Neural cell (in vitro differentiated cells): ENCODE data around the gene RASGRP4. TPM values are rescaled to one million over a fixed set of nuclear protein-coding genes. Genes with fewer than 3 reads are reported as not detected.

Source experiments
- H2AFZ ChIP-seq: fragments of 200-600, 300-800 bp; sonication (generic), shearing (Covaris generic); 2 replicates; pipeline ENCODE4 v1.6.0; 2014; ENCODE audit warnings: low read depth, mild to moderate bottlenecking, antibody characterized with exemption, low read length, moderate library complexity
- H3F3A ChIP-seq: fragments of 200-600 bp; shearing (Covaris generic); 2 replicates; pipeline ENCODE4 v1.6.1; 2016; ENCODE audit warnings: mild to moderate bottlenecking, moderate library complexity, mixed read lengths, antibody characterized with exemption, low read length; ENCODE audit not compliant: insufficient read depth, poor library complexity, severe bottlenecking
- H3K27ac ChIP-seq: fragments of 200-600, 300-800 bp; sonication (generic), shearing (Covaris generic); 2 replicates; pipeline ENCODE4 v1.5.1; 2014; ENCODE audit warnings: mild to moderate bottlenecking, low read length, moderate library complexity
- H3K27me3 ChIP-seq: fragments of 300-800, 200-600 bp; sonication (generic), shearing (Covaris generic); 2 replicates; pipeline ENCODE4 v1.6.0; 2014; ENCODE audit warnings: mild to moderate bottlenecking, low read depth, low read length, moderate library complexity; ENCODE audit not compliant: insufficient read depth
- H3K36me3 ChIP-seq: fragments of 300-800, 200-600 bp; sonication (generic), shearing (Covaris generic); 2 replicates; pipeline ENCODE4 v1.5.1; 2014; ENCODE audit warnings: mild to moderate bottlenecking, antibody characterized with exemption, low read length, moderate library complexity; ENCODE audit not compliant: insufficient read depth
- H3K4me2 ChIP-seq: fragments of 300-800, 200-600 bp; sonication (generic), shearing (Covaris generic); 2 replicates; pipeline ENCODE4 v1.6.0; 2014; ENCODE audit warnings: mild to moderate bottlenecking, low read length
- H3K4me3 ChIP-seq: fragments of 300-800, 200-600 bp; sonication (generic), shearing (Covaris generic); 2 replicates; pipeline ENCODE4 v1.5.1; 2014; ENCODE audit warnings: mild to moderate bottlenecking, low read length, moderate library complexity
- H3K79me2 ChIP-seq: fragments of 200-600 bp; shearing (Covaris generic); replicated peaks from 2 replicates; pipeline ENCODE4 v1.6.0; 2014; ENCODE audit warnings: mild to moderate bottlenecking, low read length, moderate library complexity; ENCODE audit not compliant: insufficient read depth
- H3K9ac ChIP-seq: fragments of 300-800, 200-600 bp; sonication (generic), shearing (Covaris generic); 2 replicates; pipeline ENCODE4 v1.6.1; 2016; ENCODE audit warnings: mild to moderate bottlenecking, low read length, mixed read lengths
- H3K9me2 ChIP-seq: fragments of 200-600 bp; shearing (Covaris generic); 2 replicates; pipeline ENCODE4 v1.6.1; 2016; ENCODE audit warnings: mild to moderate bottlenecking, low read length, mixed read lengths; ENCODE audit not compliant: insufficient read depth
- H3K9me3 ChIP-seq: fragments of 200-600, 300-800 bp; sonication (generic), shearing (Covaris generic); 2 replicates; pipeline ENCODE4 v1.6.1; 2016; ENCODE audit warnings: mild to moderate bottlenecking, mixed run types, low read length, moderate library complexity, mixed read lengths
- H4K20me1 ChIP-seq: fragments of 200-600 bp; shearing (Covaris generic); 2 replicates; pipeline ENCODE4 v1.6.1; 2016; ENCODE audit warnings: mild to moderate bottlenecking, mixed run types; ENCODE audit not compliant: insufficient read depth
- EP300 ChIP-seq: fragments of 450-650 bp; conservative IDR thresholded peaks from 2 replicates; pipeline ENCODE4 v1.6.1; 2014; ENCODE audit warnings: antibody characterized with exemption, mild to moderate bottlenecking, moderate library complexity; ENCODE audit not compliant: poor library complexity, severe bottlenecking
- EZH2 ChIP-seq: fragments of 200-600, 300-800 bp; shearing (Covaris generic), sonication (generic); IDR thresholded peaks from 2 replicates; pipeline ENCODE4 v1.6.1; 2014; ENCODE audit warnings: antibody characterized with exemption, low read length, borderline replicate concordance, mild to moderate bottlenecking; ENCODE audit not compliant: insufficient read depth, poor library complexity, severe bottlenecking
- MXI1 ChIP-seq: fragments of 450-650 bp; conservative IDR thresholded peaks from 2 replicates; pipeline ENCODE4 v1.6.1; 2014; ENCODE audit warnings: antibody characterized with exemption, mild to moderate bottlenecking; ENCODE audit not compliant: poor library complexity, severe bottlenecking
- POLR2AphosphoS5 ChIP-seq: IDR thresholded peaks from 2 replicates; pipeline ENCODE4 v1.6.1; 2012
- RAD21 ChIP-seq: fragments of 450-650 bp; conservative IDR thresholded peaks from 2 replicates; pipeline ENCODE4 v1.6.1; 2014; ENCODE audit warnings: antibody characterized with exemption, mild to moderate bottlenecking, moderate library complexity
- SMC3 ChIP-seq: fragments of 450-650 bp; conservative IDR thresholded peaks from 2 replicates; pipeline ENCODE4 v1.6.1; 2014; ENCODE audit warnings: antibody characterized with exemption, mild to moderate bottlenecking, moderate library complexity; ENCODE audit not compliant: poor library complexity
- TAF1 ChIP-seq: IDR thresholded peaks from 2 replicates; pipeline ENCODE4 v1.6.1; 2012; ENCODE audit warnings: low read depth
- polyA plus RNA-seq: library from polyadenylated mRNA; depleted of rRNA; stranded (reverse); fragments of >200 nt; gene quantifications from 2 replicates; pipeline ENCODE4 v1.2.3, GENCODE V29; 2014
- TF ChIP-seq, protein P1 (sequence below): fragments of 450-650 bp; IDR thresholded peaks from 2 replicates; pipeline ENCODE4 v1.5.1; 2014; ENCODE audit warnings: antibody characterized with exemption, mild to moderate bottlenecking, moderate library complexity; ENCODE audit not compliant: poor library complexity, severe bottlenecking
- TF ChIP-seq, protein P2 (sequence below): IDR thresholded peaks from 2 replicates; pipeline ENCODE4 v1.6.1; 2012; ENCODE audit warnings: borderline replicate concordance

Gene RASGRP4
- polyA plus RNA-seq, 1 donor from 2014 or later, result not detected

DNA sequence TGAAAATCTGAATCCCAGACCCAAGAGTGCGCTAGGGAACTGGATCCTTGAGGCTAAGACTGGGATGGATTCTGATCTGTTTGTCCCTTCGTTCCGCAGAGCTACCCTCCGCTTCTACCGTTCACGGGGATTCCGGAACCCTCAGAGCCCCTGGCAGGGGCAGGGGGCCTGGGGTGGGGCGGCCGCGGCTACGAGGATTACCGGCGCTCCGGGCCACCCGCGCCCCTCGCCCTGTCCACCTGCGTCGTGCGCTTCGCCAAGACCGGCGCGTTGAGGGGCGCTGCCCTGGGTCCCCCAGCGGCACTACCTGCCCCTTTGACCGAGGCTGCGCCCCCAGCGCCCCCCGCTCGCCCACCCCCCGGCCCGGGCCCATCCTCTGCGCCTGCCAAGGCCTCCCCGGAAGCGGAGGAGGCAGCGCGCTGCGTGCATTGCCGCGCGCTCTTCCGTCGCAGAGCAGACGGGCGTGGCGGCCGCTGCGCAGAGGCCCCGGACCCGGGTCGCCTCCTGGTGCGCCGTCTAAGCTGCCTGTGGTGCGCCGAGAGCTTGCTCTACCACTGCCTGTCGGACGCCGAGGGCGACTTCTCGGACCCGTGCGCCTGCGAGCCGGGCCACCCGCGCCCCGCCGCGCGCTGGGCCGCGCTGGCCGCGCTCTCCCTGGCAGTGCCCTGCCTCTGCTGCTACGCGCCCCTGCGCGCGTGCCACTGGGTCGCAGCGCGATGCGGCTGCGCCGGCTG is 30.5 kb downstream of the RASGRP4 start:
- Histone ChIP-seq H3K9ac (no peak overlapping the region), H3K4me2 (no peak overlapping the region), H3K79me2 (no peaks in the 10 kb centered on the region), H3K9me2 (no peaks in the 10 kb centered on the region), H3K4me3 (no peak overlapping the region), H2AFZ (no peak overlapping the region), H3K36me3 (peaks cover 6% of the 10 kb centered on the region), H3F3A (no peaks in the 10 kb centered on the region), H3K9me3 (no peaks in the 10 kb centered on the region), H4K20me1 (no peaks in the 10 kb centered on the region), H3K27ac (no peak overlapping the region), H3K27me3 (no peaks in the 10 kb centered on the region)
- no peak for TF ChIP-seq EP300
- TF ChIP-seq POLR2AphosphoS5, result no peak
- no peak for TF ChIP-seq EZH2
- TF ChIP-seq, protein P1, sequence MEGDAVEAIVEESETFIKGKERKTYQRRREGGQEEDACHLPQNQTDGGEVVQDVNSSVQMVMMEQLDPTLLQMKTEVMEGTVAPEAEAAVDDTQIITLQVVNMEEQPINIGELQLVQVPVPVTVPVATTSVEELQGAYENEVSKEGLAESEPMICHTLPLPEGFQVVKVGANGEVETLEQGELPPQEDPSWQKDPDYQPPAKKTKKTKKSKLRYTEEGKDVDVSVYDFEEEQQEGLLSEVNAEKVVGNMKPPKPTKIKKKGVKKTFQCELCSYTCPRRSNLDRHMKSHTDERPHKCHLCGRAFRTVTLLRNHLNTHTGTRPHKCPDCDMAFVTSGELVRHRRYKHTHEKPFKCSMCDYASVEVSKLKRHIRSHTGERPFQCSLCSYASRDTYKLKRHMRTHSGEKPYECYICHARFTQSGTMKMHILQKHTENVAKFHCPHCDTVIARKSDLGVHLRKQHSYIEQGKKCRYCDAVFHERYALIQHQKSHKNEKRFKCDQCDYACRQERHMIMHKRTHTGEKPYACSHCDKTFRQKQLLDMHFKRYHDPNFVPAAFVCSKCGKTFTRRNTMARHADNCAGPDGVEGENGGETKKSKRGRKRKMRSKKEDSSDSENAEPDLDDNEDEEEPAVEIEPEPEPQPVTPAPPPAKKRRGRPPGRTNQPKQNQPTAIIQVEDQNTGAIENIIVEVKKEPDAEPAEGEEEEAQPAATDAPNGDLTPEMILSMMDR, result no peak
- TF ChIP-seq MXI1, result no peak
- TF ChIP-seq TAF1, result no peak
- TF ChIP-seq SMC3, result no peak
- TF ChIP-seq, protein P2, sequence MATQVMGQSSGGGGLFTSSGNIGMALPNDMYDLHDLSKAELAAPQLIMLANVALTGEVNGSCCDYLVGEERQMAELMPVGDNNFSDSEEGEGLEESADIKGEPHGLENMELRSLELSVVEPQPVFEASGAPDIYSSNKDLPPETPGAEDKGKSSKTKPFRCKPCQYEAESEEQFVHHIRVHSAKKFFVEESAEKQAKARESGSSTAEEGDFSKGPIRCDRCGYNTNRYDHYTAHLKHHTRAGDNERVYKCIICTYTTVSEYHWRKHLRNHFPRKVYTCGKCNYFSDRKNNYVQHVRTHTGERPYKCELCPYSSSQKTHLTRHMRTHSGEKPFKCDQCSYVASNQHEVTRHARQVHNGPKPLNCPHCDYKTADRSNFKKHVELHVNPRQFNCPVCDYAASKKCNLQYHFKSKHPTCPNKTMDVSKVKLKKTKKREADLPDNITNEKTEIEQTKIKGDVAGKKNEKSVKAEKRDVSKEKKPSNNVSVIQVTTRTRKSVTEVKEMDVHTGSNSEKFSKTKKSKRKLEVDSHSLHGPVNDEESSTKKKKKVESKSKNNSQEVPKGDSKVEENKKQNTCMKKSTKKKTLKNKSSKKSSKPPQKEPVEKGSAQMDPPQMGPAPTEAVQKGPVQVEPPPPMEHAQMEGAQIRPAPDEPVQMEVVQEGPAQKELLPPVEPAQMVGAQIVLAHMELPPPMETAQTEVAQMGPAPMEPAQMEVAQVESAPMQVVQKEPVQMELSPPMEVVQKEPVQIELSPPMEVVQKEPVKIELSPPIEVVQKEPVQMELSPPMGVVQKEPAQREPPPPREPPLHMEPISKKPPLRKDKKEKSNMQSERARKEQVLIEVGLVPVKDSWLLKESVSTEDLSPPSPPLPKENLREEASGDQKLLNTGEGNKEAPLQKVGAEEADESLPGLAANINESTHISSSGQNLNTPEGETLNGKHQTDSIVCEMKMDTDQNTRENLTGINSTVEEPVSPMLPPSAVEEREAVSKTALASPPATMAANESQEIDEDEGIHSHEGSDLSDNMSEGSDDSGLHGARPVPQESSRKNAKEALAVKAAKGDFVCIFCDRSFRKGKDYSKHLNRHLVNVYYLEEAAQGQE, result no peak
- TF ChIP-seq RAD21, result no peak

DNA sequence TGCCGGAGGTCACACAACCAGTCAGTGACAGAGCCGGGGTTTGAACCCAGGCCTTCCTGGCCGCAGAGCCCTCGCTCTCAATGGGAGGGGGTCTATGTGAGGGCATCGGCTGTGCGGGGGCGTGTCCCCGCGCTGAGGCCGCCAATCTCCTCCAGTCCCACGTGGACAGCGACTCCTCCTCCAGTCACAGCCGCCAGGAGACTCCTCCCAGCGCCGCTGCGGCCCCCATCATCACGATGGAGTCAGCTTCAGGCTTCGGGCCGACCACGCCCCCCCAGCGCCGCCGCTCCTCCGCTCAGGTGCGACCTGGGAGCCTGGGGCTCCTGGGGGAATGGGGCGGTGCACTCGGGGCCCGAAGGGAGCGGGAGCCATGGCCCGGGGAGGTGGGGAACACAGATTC is 31.5 kb downstream of the RASGRP4 start:
- no peaks in the 10 kb centered on the region for H3K27me3 ChIP-seq
- H3K4me2 ChIP-seq, result no peak overlapping the region
- H3K9ac ChIP-seq, result no peak overlapping the region
- no peaks in the 10 kb centered on the region for H3F3A ChIP-seq
- H3K9me3 ChIP-seq, result no peaks in the 10 kb centered on the region
- no peak overlapping the region for H3K4me3 ChIP-seq
- TF ChIP-seq, protein P2, result no peak
- TF ChIP-seq MXI1 (no peak), EP300 (no peak), EZH2 (no peak), SMC3 (no peak), TAF1 (no peak), POLR2AphosphoS5 (no peak), RAD21 (no peak)
- TF ChIP-seq, protein P1, result no peak
- H3K9me2 ChIP-seq, result no peaks in the 10 kb centered on the region
- H4K20me1 ChIP-seq, result no peaks in the 10 kb centered on the region
- H3K27ac ChIP-seq, result no peak overlapping the region
- H2AFZ ChIP-seq, result no peak overlapping the region
- peaks cover 7% of the 10 kb centered on the region for H3K79me2 ChIP-seq
- H3K36me3 ChIP-seq, result peaks cover 6% of the 10 kb centered on the region
